HL-60/S4 (cell line): ENCODE data around the gene TAF15.

Source experiments
- in situ Hi-C: fragments of 300-500 bp; cut with MboI; formaldehyde crosslinking; loops from 2 replicates; pipeline ENCODE4 v1.14.3; 2022; ENCODE audit warnings: low sequenced_read_pairs

TAF15 gene

GRCh38 chr17:35816723-35817122 is 7.4 kb downstream of the TAF15 start:
- in situ Hi-C loops: no loop called here

DNA sequence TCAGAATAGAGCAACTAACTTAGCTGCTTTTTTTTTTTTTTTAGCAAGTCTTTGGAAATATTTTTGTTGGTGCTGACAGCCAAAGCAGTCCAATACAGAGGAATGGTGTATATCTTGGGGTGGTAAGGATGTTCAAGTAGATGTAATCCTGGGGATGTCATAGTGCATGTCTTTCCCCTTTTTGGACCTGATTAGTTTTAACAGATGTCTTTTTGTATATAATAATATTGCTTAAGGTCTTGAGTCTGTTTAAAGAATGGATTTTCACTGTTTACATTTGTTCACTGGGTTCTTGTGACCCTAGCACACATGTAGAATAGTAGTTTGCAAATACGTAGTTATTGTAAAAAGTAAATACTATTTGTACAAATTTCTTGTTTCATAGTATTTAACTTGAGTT is 7.9 kb downstream of the TAF15 start:
- in situ Hi-C loops: no loop called here

GRCh38 chr17:35819455-35819854 is 10.2 kb downstream of the TAF15 start:
- in situ Hi-C loops: no loop called here

DNA sequence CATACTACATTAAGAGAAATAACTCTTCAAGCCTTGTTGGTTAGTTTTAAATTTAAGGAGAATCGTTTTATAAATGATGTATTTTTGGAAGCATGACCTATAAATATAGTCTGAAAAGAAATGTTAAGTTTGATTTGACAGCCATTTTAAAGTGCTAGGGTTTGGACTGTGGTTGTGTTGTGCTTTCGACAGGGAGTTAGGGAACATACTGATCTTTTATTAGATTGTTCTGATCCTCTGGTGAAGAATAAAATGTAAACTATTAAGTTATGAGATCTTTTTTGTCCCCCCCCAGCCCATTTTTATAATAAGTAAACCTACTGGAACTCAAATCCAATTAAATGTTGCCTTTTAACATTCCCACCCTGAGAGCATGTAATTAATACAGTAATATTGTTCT is 12.0 kb downstream of the TAF15 start:
- in situ Hi-C loops: no loop called here

DNA sequence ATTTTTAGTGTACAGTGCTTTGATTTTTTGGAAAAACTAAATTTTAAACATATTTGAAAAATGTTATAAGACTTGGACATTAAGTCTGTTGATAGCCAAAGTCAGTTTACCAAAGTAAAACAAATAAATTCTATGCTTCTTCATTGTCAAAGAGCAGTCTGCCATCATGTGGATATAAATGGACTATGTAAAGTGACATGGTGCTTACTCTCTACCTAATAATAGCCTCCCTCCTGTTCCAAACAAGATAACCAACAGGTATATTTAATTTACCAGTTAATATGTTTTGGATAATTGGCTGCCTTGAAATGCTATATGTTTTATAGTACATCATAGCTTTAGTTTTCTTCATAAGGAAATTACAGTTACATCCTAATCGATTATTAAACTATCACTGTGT is 15.9 kb downstream of the TAF15 start:
- in situ Hi-C loops: no loop called here

DNA sequence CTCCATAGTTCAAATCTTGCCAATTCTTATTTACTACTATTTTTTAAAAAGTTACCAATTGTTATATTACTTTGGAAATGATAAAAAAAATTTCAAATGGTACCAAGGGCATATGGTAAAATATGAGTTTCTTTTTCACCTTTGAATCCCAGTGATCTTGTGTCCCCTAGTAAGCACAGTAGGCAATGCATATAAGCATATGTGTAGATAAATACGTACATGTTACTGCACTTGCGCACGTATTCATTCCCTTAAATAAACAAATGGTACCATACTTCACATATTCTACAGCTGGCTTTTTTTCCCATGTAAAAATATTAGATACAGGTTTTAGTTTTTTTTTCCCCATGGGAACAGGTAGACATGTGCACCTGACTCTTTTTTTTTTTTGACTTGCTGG is 31.8 kb downstream of the TAF15 start:
- in situ Hi-C loops: no loop called here

DNA sequence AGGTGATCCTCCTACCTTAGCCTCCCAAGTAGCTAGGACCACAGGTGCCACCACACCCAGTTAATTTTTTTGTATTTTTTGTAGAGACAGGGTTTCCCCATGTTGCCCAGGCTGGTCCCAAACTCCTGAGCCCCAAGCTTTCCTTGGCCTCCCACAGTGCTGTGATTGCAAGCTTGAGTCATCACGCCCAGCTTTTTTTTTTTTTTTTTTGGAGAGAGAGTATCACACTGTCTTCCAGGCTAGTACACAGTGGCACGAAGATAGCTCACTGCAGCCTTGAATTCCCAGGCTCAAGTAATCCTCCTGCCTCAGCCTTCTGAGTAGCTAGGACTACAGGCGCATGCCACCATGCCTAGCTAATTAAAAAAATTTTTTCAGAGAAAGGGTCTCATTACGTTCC is 32.2 kb downstream of the TAF15 start:
- in situ Hi-C loops: no loop called here

- in situ Hi-C loops: no loop called here
These were observed 33.0 kb downstream of the TAF15 start for GRCh38 chr17:35842239-35842638.

GRCh38 chr17:35843698-35844097 is 34.4 kb downstream of the TAF15 start:
- in situ Hi-C loops: no loop called here

GRCh38 chr17:35844547-35844946 is 35.3 kb downstream of the TAF15 start:
- in situ Hi-C loops: no loop called here

DNA sequence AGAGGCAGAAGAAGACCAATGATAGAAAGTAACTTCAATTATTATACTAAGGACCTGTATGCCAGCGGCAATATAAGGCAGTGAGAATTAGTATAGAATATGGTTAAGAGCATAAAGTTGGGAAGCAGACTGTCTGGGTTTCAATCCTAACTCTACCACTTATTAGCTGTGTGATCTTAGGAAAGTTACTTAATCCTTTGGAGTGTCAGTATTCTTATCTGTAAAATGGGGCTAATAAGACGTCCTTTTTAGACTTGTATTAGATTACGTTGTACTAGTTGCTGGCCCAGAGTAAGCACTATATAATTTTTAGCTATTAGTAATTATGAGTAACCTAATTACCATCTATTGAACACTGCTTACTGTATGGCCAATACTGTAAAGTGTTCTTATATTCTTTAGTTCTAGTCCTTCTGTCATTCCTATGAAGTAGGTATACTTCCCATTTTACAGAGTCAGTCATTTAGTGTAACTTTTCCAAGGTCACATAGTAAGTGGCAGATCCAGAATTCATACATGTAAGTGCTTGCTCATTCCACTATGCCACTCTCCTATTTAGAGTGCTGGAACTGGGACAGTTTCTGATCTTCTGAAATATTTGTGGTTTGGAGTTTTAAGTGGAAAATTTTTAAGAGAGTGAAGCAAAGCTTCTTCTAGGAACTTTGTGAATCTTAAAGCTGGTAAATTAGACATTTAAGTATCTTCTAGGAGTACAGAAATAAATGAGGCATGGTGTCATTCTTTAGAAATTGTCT is 36.9 kb downstream of the TAF15 start:
- in situ Hi-C loops: no loop called here

DNA sequence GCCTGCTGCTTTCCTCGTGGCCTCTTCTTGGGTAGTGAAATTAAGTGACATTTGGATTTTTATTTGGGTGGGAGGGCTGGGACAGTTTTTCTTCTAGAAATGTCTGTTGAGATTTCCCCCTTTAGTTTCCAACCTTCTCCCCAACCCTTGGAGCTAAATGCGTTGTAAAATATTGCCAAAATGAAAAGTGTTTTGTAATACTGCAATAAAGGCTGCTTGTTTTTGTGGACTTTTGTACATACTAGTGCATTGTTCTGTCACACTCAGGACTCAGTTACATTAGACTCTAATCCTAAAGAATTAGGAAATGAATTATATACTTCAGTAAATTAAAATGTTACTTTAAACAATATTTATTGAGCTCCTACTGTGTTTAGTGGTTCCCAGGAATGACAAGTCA is 37.7 kb downstream of the TAF15 start:
- in situ Hi-C loops: no loop called here

DNA sequence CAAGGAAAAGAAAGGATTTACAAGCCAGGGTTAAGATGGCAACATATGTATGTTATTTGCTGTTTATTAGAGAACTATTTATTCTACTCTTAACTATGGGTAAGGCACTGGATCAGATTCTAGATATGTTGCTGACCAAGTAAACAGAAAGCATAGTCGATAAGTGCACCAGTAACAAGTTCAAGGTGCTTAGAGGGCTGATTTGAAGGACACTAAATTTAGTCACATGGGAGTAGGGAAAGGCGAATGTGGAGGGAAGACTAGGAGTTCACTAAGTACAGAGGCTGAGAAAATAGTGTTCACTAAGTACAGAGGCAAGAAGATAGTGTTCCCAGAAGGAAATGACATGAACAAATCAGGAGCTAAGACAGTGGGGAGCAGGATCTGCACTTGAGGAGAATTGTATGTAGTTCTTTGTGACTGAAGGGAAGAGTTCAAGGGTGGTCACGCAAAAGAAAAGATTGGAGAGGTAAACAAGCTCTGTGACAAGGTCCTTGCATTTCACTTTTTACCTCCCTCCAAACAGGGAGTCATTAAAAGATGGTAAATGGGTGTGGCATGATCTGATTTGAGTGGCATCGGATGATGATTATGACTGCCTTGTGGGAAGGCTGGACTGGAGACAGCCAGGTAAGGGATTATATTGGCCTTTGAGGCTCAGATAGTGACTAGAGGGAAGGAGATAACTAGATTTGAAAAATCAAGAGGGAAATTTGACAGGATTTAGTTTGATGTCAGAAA is 38.5 kb downstream of the TAF15 start:
- in situ Hi-C loops: no loop called here

DNA sequence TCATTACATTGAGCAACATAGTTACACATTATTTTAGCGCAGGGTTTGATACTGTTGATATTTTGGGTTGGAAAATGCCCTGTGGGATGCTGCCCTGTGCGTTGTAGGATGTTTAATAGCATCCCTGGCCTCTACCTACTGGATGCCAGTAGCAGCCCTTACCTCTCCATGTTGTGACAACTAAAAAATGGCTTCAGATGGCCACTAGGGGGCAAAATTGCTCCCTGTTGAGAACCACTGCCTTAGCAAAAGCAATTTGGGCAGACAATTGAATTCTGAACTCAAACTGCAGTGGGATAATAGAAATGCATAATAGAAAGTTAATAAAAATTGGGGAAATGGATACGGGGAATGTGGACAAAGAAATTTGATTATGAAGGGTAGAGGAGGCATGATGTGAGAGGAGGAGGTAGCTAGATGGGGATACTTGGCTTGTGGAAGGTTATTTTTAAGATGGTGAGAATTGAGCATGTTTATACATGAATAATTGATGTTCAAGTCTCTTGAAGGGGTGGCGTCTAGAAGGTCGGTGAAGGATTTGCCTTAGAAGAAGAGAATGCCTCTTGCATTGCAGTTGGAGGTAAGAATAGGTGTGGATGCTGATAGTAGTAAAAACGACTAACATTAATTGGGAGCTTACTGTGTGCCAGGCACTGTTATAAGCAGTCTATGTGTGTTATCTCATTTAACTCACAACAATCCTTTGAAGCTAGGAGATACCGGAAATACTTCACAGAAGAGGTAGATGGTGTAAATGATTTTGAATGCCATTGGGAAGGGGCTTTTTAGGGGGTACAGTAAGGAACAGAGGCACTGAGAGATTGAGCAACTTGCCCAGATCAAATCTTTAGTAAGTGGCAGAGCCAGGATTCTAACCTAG is 40.4 kb downstream of the TAF15 start:
- in situ Hi-C loops: loop anchor here (10.0 kb wide), 1 partner anchor 285 kb away; no protein-coding TSS in a partner anchor

- in situ Hi-C loops: loop anchor here (10.0 kb wide), 1 partner anchor 279 kb away; no protein-coding TSS in a partner anchor
These were observed 46.7 kb downstream of the TAF15 start for GRCh38 chr17:35855965-35856364.

- in situ Hi-C loops: loop anchor here (10.0 kb wide), 1 partner anchor 278 kb away; no protein-coding TSS in a partner anchor
These were observed 47.3 kb downstream of the TAF15 start for GRCh38 chr17:35856603-35857002.

DNA sequence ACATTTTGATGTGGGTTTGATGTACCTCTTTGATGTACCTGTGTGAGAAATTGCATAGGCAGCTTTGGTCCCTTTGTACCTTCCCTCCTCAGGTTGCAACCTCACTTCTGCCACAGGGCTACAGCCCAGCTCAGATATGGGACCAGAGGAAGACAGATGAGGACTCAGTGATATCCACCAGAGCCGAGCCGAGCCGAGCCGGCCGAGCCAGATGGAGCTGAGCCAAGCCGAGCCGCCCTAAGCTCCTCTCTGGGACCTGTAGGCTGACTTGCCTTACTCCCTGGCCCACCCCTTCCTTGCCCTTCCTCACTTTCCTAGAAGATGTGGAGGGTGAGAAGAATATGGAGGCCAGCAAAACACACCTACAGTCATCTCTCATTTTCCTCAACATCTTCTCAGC is 55.6 kb downstream of the TAF15 start:
- in situ Hi-C loops: no loop called here

- in situ Hi-C loops: no loop called here
These were observed 56.4 kb downstream of the TAF15 start for GRCh38 chr17:35865412-35866340.

- in situ Hi-C loops: no loop called here
These were observed 57.2 kb downstream of the TAF15 start for GRCh38 chr17:35866341-35866950.

- in situ Hi-C loops: no loop called here
These were observed 58.3 kb downstream of the TAF15 start for GRCh38 chr17:35867574-35867973.
